HL-60/S4 (cell line): ENCODE results near the gene DLX3.

ENCODE experiments used
- in situ Hi-C: fragments of 300-500 bp; cut with MboI; formaldehyde crosslinking; loops from 2 replicates; pipeline ENCODE4 v1.14.3; 2022; ENCODE audit warnings: low sequenced_read_pairs

Gene DLX3

DNA sequence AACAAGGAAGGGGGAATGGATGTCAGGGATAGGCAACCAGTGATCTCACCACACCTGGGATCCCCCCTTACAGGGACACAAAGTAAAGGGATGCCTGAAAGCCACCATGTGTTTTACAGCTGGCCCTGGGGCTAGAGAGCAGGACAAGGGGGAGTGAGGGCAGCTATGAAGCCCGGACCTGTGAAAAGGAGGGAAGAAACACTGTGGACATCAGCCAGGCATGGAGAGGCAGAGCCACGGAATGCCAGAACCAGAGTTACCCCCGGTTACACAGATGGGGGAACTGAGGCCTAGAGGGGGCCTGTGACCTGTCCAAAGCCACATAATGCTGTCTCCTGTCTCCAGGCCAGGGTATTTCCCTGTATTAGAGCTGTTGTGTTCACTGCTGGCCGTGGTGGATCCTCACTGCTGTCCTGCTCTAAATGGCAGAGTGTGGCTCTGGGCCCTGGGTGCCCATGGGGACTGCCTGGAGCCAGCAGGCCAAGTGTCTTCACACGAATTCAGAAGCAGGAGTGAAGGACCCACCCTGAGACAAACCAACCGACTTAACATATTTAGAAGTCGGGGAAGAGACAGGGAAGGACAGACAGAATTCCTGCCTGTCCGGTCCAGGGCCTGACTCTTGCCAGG lies 31.1 kb upstream of the DLX3 start:
- in situ Hi-C loops, result loop anchor here (5.0 kb wide), 1 partner anchor 66 kb away; no protein-coding TSS in a partner anchor

DNA sequence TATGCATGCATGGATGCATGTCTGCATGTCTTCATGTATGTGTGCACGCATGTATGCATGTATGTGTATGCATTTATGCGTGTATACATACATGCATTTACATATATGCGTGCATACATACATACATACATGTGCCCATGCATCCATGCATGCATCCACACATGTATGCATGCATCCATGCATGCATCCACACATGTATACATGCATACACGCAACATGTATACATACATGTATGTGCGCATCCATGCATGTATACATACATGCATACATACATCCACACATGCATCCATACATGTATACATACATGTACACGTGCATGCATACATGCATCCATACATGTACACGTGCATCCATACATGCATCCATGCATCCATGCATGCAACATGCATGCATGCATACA lies 29.8 kb upstream of the DLX3 start:
- in situ Hi-C loops, result loop anchor here (5.0 kb wide), 1 partner anchor 67 kb away; no protein-coding TSS in a partner anchor

DNA sequence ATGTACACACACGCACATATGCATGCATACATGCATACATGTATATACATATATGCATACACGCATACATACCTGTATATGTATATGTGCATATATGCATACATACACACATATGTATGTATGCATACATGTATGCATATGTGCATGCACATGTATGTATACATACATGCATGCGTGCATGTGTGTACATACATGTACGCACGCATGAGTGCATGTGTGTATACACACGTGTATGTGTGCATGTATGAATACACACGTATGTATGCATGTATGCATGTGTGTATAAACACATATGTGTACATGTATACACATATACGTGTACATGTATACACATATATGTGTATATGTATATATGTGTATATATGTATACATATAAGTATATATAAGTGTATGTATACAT lies 28.5 kb upstream of the DLX3 start:
- in situ Hi-C loops, result no loop called here

DNA sequence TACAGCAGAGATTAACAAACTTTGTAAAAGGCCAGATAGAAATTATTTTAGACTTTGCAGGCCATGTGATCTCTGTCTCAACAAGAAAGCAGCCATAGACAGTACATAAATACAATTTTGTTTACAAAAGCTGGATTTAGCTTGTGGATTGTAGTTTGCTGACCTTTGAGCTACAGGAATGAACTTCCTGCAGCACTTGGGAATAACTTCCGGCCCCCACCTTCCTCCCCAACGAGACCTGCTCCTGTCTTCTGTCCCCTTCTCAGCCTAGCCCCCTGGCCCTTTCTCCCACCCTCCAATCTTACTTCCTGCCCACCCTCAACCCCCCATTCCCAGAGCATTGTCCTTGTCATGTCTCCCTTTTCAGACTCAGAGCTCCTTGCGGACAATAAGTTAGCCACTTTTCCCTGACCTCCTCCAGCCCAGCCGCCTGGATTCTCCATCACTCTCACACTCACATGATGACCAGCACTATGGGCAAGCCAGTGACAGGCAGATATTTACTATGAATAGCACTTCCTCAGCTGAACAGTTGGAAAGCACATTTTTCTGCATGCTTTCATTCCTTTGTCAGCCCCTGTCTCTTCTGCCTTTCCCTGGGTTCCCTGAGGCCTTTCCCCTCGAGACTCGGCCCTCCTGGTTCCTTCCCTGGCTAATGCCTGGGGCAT lies 27.6 kb upstream of the DLX3 start:
- in situ Hi-C loops, result no loop called here

DNA sequence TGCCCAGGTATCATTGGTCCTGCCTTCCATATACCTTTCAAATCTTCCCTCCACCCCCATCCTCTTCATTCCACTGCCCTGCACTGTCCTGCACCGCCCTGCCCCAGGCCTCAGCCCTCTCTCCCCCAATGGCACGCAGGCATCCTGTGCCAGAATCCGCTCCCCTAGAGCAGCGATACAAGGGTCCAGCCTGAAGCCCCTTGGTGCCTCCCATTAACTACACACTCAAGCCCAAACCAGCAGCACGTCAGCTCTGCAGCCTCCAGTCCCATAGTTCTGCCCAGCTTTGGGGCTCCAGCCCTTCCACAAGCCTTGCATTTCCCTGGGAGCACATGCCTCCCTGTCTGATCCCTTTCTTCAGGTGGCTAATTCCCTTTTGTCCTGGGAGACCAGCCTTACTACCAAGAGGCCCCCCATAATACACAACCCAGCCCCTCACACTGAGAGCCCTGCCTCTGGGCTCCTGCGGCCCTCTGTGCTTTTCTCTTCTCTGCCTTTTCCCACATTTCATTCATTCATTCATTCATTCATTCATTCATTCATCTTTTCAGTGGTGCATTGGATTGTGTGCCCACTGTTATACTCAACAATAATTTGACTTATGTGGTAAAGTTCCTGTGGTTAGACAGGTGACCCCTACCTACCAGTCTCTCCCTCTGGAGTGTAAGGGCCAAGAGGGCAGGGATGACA lies 26.8 kb upstream of the DLX3 start:
- in situ Hi-C loops, result no loop called here

DNA sequence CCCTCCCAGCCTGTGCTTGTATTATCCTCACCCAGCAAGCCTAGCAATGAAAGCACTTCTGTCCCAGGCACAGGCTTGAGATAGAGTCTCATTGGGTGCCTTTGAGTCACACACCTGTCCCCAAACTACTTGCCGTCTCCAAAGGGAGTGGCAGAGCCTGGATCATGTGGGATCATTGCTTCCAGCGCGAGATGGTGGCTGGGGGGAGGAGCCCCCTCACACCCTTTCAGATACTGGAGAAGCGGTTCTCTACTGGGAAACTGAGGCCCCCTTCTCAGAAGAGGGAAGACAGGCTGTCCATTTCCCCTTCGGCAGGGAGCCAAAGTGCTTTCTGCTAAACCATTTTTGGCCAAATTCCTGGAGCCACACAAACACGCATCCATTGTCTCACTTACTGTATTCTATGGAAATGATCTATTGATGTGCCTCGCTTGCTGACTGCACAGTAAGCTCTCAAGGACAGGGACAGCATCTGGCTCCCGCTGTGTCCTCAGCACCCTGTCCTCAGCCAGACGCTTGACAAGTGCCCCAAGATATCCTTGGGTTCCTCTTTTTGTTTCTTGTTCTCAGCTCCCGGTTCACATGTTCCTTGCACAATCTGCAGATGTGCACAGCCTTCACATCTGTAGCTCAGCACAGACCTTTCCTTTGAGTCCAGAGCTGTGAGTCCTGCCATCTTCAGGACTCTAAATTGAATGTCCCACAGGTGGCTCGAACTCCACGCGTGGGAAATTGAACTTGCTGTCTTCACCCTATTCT lies 26.0 kb upstream of the DLX3 start:
- in situ Hi-C loops, result no loop called here

DNA sequence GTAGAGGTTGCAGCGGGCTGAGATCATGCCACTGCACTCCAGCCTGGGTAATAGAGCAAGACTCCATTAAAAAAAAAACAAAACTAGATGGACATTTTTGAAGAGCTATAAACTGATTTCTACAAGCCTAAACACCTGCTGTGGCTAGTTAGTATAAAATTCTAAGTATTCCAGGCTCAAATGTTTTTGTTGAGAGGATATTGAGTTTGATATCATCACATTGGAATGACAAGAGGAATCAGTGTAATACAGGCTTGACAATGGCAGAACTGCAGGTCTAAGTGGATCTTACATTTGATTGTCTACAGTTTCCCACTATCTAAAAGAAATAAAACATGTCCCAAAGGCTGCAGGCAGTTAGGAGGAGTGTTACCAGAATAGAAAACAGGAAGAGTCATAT lies 23.9 kb upstream of the DLX3 start:
- in situ Hi-C loops, result no loop called here

DNA sequence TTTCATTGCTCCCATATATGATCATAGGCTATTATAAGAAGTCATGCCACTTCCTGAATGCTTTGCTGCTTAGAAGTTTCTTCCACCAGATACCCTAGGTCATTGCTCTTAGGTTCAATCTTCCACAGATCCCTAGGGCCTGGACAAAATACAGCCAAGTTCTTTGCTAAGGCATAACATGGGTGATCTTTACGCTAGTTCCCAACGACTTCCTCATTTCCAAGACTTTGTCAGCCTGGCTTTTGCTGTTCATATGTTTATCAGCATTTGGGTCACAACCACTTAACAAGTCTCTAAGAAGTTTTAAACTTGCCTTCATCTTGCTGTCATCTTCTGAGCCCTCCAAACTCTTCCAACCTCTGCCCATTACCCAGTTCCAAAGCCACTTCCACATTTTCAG lies 20.1 kb upstream of the DLX3 start:
- in situ Hi-C loops, result no loop called here

DNA sequence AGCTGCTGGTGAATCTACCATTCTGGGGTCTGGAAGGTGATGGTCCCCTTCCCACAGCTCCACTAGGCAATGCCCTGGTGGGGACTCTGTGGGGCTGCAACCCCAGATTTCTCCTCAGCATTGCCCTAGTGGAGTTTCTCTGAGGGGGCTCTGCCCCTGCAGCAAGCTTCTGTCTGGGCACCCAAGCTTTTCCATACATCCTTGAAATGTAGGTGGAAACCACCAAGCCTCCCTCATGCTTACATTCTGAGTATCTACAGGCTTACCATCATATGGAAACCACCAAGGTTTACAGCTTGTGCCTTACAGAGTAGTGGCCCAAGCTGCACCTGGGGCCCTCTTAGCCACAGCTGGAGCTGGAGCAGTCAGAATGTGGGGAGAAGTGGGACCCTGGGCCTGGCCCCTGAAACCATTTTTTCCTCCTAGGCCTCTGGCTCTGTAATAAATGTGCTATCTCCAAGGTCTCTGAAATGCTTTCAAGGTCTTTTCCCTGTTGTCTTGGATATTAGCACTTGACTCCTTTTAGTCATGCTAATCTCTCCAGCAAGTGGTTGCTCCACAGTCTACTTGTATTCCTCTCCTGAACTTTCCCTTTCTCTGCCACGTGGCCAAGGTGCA lies 19.6 kb upstream of the DLX3 start:
- in situ Hi-C loops, result no loop called here

DNA sequence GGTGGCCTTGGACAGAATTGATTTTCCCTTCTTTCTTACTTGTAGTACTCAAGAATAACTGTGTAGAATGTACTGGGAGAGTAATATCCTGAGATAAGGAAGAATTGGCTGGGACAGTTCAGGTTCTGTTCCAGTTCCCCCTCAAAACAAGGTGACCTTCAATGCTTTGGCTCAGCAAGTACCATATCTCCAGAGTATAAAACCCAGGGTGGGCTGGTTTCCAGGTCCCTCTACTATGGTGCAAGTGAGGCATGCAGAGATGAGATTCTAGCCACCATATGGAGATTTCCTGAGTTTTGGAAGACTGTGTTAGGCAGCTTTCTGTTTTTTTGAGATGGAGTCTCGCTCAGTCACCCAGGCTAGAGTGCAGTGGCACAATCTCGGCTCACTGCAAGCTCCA lies 18.1 kb upstream of the DLX3 start:
- in situ Hi-C loops, result no loop called here

DNA sequence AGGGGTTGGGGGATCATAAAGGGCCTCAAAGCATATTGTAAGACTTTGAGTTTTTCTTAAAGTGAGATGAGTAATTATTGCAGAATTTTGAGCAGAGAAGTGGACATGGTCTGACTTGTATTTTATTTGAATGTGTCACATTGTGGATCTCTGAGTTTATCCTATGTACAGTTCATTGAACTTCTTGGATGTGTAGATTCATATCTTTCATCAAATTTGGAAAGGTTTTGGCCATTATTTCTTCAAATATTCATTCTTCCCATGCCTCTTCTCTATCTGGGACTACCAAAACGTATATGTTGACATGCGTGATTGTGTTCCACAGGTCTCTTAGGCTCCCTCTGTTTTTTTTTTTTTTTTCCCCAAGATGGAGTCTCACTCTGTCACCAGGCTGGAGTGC lies 14.3 kb upstream of the DLX3 start:
- in situ Hi-C loops, result loop anchor here (10.0 kb wide), 1 partner anchor 444 kb away; no protein-coding TSS in a partner anchor

DNA sequence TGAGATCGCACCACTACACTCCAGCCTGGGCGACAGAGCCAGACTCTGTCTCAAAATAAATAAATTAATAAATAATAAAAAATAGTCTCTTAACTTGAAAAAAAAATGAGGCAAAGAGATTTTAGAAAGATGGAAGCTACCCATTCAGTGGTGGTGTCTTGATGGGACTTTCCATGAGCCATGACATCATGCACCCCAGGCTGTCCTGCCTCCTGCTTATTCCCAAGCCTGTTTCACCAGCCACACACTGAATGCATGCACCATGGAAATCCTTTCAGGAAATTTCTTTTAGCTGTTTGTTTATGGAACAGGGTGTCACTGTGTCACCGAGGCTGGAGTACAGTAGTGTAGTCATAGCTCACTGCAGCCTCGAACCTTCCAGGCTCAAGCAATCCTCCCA lies 8.9 kb upstream of the DLX3 start:
- in situ Hi-C loops, result loop anchor here (10.0 kb wide), 1 partner anchor 439 kb away; no protein-coding TSS in a partner anchor

DNA sequence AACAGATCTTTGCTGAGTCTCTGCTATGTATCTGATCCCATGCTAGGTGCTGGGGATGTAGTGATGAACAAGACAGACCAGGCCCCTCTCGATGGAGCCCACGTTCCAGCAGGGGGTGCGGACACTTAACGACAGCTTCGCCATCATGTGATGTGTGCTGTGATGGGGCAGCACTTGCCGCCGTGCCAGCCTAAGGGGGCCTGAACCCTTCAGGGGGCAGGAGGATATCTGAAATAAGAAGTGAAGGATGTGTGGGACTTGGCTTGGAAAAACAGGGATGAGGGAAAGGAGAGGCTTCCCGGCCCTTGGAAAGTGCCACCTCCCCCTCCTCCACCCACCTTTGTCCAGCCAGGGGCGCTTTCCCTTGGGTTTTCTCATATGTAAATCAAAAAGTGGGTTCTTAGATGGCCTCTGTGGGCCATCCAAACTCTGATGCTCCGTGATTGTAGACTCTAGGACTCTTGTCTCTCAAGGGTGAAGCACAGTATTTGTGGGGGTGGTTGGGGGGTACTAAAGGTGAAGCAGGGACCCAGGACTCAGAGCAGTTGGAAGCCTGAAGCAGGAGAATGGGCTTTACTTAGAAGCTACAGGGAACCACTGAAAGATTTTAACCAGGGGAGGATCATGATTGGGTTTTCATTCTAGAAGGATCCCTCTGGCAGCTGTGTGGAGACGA lies 4.0 kb upstream of the DLX3 start:
- in situ Hi-C loops, result loop anchor here (5.0 kb wide), 1 partner anchor 137 kb away; no protein-coding TSS in a partner anchor

DNA sequence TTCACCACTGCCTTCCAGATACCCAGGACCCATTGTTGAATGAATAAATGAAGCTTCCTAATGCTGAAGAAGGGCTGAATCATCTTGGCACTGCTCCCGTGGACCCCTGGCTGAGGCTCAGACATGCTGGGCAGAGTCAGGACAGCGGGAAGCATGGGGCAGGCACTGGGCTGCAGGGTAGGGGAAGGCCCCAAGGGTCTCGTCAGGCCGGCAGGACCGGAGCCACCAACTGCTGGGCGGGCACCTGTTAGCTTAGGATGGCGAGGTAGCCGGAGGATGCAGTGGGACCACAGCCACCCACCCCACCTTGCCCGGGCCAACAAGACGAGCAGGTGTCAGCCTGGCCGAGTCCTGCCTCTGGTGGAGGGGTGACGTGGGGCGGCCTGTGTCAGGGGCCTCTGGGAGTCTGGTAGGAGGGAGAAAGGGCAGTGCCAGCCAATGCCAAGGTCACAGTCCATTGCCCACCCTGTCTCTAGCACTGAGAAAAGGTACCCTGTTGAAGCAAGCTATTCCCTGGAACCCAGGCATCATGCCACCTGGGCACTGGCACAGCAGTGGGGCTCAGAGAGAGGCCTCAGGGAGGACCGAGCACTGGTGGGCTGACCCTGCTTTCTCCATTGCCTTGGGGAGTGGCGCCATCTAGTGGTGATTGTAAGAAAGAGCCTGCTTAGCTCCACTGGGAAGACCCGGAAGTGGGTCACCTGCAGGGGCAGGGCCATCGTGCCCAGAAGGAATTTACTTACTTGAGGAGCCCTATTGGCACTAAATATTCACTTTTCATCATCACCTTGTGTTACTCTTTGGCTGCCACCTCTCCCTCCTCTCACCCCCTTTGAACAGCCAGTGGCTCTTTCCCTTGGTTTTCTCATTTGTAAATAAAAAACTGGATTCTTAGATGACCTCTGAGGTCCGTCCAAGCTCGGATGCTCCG lies 3.0 kb upstream of the DLX3 start:
- in situ Hi-C loops, result loop anchor here (5.0 kb wide), 1 partner anchor 136 kb away; no protein-coding TSS in a partner anchor

DNA sequence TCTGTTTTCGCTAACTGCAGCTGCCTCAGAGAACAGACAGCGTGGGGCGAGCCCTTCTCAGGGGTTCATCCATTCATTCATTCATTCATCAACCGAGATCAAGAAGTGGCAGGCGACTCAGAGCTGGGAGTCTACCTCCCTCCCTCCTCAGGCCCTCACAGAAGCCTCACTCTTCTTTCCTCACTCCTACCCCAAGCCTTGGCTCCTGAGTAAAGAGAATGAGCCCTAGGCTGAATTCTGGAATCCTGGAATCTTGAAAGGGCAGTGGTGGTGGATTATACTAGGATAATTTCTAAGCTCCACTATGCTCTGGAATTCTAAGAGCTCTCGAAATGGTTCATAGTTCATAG lies 2.3 kb upstream of the DLX3 start:
- in situ Hi-C loops, result loop anchor here (5.0 kb wide), 1 partner anchor 135 kb away; no protein-coding TSS in a partner anchor

DNA sequence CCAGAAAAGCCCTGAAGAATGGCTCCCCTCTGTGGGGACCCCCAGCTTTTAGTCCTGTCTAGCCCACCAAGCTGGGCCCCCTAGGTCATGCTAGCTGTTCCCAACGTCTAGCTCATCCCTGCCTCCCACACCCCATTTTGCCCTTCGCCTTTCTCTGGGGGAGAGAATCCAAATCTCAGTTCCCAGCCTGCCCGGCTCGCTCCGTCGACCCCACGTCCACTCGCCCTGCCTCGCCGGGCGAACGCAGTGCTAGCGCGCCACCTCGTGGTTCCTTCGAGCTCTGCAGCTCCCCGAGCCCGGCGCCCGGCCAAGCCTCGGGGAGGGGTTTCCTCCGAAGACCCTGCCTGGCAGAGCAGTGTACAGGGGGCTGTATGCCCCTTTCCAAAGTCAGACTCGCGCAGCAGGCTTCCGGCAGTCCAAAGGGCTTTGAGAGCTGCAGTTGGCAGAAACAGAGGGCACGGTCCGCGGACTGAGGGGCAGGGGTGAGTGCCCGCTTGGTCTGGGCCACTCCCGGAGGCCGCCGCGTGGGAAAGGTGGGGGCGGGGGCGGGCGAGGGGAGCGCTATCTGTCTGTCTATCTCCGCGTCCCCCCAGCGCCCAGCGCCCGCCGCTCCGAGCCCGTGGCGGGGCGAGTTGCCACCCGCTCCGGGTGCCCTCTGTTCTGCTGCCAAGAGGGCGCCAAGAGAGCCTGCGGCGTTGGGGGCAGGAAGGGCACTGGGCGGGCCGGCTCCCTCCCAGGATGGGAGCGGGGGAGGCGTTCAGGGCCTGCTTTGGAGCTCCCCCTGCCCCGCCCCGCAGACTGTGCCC lies 1.7 kb upstream of the DLX3 start:
- in situ Hi-C loops, result loop anchor here (5.0 kb wide), 1 partner anchor 134 kb away; no protein-coding TSS in a partner anchor

DNA sequence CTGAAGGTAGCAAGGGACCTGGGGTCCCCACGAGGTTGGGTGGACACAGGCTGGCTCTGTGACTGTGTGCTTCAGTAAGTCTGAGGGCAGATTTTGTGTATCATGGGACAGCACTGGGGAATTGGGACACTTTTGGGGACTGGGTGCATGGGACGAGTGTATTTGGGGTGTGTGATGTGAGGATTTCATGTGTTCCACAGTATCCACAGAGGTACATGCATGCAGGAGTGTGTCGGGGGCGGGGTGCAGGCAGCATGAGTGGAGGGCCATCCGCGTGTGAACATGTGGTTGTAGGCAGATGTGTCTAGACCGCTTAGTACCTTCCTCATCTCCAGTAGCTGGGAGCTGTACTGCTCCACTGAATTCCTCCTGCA lies 1.1 kb upstream of the DLX3 start:
- in situ Hi-C loops, result loop anchor here (5.0 kb wide), 1 partner anchor 134 kb away; no protein-coding TSS in a partner anchor
